ENCODE measurements around the gene DUSP3.

Gene DUSP3

DNA sequence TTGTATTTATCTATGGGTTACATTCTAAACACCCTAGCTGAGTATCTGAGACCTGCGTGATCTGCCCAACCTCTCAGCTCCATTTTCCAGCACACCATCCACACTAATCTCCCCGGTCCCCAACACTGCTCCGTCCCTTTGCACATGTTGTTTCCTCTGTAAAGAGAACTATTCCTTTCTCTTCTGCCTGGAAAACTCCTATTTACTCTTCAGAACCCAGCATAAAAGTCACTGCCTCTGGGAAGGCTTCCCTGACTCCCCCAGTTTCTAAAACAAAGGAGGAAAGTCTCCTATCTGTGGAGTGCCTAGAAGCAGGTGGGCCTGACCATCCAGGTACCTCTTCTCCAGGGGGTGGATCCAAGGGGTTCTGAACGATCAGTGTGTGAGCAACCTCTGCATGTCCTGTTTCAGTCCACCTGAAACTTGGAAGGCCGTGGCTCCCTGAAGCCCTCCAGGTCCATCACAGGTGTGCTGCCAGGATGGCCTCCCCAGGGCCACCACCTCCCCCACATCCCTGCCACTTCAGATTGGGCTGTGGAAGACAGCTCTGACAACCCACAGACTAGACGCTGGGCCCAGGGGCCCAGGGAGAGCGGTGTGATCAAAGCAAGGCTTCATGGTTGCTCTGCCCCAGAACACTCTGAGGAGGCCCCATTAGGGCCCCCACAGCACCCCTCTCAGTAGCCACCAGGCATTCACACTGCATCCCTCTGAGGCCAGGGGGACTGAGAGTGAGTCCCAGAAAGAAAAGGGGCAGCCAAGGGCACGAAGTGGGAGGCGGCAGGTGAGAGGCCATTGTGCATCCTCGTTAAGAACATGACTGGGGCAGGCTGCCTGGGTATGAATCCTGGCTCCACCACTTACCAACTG, 33.9 kb upstream of the DUSP3 start:
- TF ChIP-seq CTCF (conservative IDR thresholded peaks at IDR 0.05; ENCODE audit: low read length): no peak
- DNase-seq (ENCODE audit: low read depth): no peak
- H3K4me3 ChIP-seq (ENCODE audit: low read length): no peak overlapping the region

GRCh38 chr17:43810823-43811222, 32.0 kb upstream of the DUSP3 start:
- no peak for TF ChIP-seq CTCF (conservative IDR thresholded peaks at IDR 0.05; ENCODE audit: low read length)
- no peak for DNase-seq (ENCODE audit: low read depth)
- no peak overlapping the region for H3K4me3 ChIP-seq (ENCODE audit: low read length)

- DNase-seq (ENCODE audit: low read depth): no peak
Observed at GRCh38 chr17:43810226-43810715, 31.5 kb upstream of the DUSP3 start.

DNA sequence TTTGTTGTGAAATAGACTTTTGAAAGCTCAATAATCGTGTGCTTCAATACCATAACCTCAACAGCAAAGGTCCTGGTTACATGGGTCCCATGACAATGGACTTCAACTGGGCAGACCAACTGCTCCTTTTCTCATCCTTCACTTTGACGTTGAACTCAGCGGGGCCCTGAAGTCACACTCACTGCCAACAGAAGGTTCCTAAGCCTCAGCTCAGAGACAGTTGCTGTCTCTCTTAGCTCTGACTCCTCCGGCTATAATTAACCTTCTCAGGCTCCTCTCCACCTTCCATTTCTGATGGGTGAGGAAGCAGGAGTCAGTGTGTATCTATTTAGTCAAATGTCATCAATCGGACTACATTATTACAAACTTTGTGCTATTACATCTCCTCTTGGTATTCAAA, 30.3 kb upstream of the DUSP3 start:
- no peak overlapping the region for H3K4me3 ChIP-seq (ENCODE audit: low read length)

More at GRCh38 chr17:43810226-43810715, 31.5 kb upstream of the DUSP3 start:
- no peak for TF ChIP-seq CTCF (conservative IDR thresholded peaks at IDR 0.05; ENCODE audit: low read length)
- no peak overlapping the region for H3K4me3 ChIP-seq (ENCODE audit: low read length)

GRCh38 chr17:43808076-43808475, 29.3 kb upstream of the DUSP3 start:
- DNase-seq (ENCODE audit: low read depth): no peak
- TF ChIP-seq CTCF (conservative IDR thresholded peaks at IDR 0.05; ENCODE audit: low read length): no peak
- no peak overlapping the region for H3K4me3 ChIP-seq (ENCODE audit: low read length)

More for the DNA sequence above, 30.3 kb upstream of the DUSP3 start:
- TF ChIP-seq CTCF (conservative IDR thresholded peaks at IDR 0.05; ENCODE audit: low read length): no peak
- no peak for DNase-seq (ENCODE audit: low read depth)

DNA sequence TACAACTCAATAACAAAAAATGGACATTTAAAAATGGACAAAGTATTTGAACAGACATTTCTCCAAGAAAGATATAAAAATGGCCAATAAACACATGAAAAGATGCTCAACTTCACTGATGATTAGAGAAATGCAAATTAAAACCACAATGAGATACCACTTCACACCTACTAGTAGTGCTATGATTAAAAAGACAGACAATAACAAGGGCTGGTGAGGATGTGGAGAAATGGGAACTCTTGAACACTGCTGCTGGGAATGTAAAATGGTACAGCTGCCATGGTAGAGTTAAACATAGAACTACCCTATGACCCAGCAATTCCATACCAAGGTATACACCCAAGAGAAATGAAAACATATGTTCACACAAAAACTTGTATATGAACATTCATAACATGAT, 26.3 kb upstream of the DUSP3 start:
- no peak overlapping the region for H3K4me3 ChIP-seq (ENCODE audit: low read length)
- no peak for DNase-seq (ENCODE audit: low read depth)
- TF ChIP-seq CTCF (conservative IDR thresholded peaks at IDR 0.05; ENCODE audit: low read length): no peak

DNA sequence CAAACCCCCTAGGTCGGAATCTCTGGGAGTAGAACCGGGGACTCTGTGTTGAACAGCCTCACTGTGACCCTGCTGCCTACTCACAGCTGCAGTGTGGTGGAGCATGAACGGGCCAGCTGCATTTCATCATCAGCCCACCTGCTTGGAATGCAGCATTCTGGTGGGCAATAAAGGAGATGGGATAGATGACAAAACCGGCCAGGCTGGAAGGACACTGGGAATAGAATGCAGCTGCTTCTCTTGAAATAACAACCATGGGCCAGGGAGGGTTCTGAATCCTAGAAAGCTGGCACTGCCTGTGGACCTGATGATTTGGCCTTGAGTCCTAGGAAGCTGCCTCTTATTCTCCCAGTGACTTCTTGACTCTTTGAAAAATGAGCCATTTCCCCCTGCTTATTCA, 25.0 kb upstream of the DUSP3 start:
- no peak for DNase-seq (ENCODE audit: low read depth)
- H3K4me3 ChIP-seq (ENCODE audit: low read length): no peak overlapping the region

More for the DNA sequence above, 25.0 kb upstream of the DUSP3 start:
- no peak for TF ChIP-seq CTCF (conservative IDR thresholded peaks at IDR 0.05; ENCODE audit: low read length)
